Measurements from ENCODE around the gene DHX8.
"Not testable (repeated sequence)": the region's sequence is repeated elsewhere in the genome, so short reads cannot be mapped to it uniquely, and the experiment has no call there.

The DHX8 gene

DNA sequence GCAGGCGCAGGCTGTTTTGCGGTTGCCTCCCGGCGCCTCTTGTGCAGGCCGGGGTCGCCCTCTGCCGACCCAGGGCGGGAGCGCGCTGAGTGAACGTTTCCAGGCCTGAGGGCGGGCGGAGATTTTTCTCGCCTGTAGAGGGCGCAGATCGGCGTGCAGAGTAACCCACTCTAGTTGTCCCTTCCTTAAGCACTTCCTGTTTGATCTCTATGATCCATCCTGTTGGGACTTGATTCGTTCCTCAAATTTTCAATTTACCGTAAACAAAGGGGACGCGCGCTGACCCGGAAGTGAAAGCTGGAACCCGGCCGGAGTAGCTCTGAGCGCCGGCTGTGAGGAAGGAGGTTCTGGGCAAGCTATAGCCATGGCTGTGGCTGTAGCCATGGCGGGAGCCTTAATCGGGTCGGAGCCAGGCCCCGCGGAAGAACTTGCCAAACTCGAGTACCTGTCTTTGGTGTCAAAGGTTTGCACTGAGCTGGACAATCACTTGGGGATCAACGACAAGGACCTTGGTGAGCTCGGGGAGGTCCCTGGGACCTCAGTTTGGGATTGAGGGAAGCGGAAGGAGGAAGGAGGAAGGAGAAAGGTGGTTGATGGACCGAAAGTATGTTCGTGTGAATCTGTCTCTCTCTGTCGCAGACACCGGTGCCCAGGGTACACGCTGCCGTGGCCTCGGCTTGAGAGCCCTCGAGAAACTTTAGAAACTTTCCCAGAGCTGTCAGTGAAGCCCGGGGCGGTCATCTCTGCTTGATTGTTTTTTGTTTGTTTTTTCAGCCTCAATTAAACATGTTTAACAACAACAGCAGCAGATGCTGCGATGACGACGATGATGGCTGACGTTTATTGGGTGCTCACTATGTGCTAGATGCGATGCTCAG, at the start of gene DHX8:
TSS of gene DHX8 (plus strand) at position 302 of the 878 bp plus-strand sequence. CDS start at position 365, 63 bp downstream.
- DNase-seq (ENCODE audit: low read depth in 2 of 2, low spot score in 1 of 2), result peak; percentile 97 to 98

DNA sequence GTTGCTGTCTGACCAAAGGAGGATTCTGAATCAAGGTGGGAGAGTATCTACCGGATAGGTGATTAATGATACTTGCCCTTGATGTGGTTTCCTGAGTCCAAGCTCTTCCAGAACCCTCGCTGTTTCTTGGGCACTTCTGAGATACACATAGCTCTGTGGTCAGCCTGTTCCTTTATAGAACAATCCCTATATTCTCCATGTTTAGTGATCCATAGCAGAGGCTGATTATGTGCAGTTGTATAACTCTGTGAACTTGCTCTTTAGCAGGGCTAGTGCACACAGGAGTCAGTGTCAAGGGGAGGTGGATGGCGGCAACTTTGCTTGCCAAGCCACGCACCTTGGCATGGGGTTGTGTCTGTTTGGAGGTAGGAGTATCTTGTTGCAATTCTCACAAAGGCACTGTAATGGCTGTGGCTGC, 48.9 kb upstream of the DHX8 start:
- no peak for DNase-seq (ENCODE audit: low read depth in 2 of 2, low spot score in 1 of 2)

DNA sequence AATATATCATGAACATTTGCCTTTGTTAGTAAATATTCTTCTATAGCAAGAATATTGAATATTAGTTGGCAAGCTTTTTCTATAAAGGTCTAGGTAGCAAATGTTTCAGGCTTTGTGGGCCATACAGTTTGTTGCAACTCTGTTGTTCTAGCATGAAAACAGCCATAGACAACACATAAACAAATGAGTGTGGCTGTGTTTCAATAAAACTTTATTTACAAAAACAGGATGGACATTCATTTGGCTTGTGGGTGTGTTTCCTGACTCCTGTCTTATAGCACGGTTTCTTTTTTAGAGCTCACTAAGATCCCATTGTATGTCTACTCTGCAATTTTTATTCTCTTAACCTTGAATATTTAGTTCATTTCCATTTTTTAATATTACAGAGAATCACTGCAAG, 46.0 kb upstream of the DHX8 start:
- no peak for DNase-seq (ENCODE audit: low read depth in 2 of 2, low spot score in 1 of 2)

DNA sequence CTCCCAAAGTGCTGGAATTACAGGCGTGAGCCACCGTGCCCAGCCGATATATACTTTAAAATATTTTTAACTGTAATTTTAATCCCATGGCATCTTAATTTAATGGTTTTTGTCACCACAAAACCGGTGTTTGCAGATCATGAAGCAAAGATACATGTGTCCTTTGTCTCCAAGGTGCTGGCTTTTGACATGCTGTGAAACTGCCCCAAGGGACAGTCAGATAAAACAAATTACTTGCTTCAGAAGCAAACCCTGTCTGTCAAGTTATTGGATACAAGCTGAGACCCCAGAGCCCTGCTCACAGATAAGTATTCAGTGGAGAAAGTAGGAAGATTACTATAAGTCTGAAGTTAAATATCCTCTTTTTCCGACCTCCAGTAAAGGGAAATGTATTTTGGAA, 45.1 kb upstream of the DHX8 start:
- DNase-seq (ENCODE audit: low read depth in 2 of 2, low spot score in 1 of 2), result no peak

DNA sequence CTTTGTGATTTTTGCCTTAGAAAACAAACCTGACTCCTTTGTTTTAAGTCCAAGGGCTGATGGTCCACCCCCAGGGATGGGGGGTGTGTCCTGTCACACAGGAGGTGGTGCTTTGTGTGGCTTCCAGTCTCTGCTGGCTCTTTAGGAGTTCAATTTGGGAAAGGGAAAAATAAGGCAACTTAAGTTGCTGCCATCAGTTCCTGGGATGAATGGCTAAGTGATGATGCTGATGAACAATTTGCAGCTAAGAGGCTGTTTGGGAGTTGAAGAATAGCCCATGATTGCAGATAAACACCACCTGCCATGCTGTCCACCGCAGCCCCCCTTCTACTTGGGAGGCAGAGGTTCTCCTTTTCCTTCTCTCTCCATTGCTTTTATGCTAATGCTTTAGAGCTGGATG, 44.7 kb upstream of the DHX8 start:
- DNase-seq (ENCODE audit: low read depth in 2 of 2, low spot score in 1 of 2), result no peak

DNA sequence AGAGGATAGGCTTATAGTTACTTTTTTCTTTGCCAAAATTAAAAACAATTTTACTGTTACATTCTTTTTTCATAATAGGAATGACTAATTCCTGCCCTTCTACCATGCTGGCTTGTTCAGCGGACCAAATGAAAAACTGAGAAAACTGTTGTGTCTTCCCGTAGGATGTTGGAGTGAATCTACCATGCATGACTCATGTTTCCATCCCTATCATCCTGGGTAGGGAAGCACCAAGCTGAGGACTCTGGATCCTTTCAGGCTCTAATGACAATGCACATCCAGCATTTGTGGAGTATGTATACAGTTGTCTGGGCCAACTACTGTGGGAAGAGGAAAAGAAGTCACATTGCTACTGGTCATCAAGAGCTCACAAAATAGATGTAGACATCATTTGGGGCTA, 41.1 kb upstream of the DHX8 start:
- no peak for DNase-seq (ENCODE audit: low read depth in 2 of 2, low spot score in 1 of 2)

DNA sequence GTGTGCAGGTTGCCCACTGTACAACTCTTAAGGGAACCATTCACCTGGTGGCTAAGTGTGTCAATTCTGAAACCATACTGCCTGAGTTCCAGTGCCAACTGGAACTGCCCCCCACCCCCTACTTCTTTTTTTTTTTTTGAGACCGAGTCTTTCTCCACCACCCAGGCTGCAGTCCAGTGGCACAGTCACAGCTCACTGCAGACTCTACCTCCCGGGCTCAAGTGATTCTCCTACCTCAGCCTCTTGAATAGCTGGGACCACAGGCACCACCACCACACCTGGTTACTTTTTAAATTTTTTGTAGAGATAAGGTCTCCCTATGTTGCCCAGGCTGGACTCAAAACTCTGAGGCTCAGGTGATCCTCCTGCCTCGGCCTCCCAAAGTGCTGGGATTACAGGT, 40.4 kb upstream of the DHX8 start:
- no peak for DNase-seq (ENCODE audit: low read depth in 2 of 2, low spot score in 1 of 2)

DNA sequence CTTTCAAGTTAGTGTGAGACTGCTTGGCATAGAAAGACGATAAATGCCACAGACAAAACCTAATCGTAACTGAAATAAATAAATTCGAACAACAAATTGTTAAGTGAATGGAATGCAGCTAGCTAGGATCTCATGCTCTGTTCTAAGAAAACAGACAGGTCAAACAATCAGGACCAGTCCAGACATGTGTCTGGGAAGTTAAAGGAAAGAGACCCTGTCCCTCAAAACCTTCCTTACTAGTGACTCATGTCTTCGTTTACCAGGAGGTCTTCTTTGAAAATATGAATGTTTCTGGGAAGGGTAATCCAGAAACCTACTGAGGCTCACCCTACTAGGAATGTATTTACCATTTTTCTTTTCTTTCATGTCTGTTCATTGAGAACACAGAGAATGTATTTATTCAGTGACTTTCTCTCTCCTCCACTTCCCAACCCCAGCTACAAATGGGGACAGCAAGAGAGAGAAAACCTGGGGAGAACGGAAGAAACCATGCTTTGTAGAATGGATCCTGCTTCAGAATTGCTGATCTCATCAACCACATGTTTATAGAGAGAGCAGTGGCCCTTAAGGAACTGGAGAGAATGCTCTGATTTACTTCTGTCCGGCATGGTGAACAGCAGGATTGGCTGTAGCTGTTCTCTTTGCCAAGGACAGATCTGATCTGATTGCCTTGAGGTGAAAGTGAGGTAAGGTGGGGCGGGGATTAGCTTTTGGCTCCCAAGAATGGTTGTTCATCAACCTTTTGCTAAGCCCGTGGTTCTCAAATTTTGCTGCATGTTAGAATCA, 39.4 kb upstream of the DHX8 start:
- no peak for DNase-seq (ENCODE audit: low read depth in 2 of 2, low spot score in 1 of 2)

DNA sequence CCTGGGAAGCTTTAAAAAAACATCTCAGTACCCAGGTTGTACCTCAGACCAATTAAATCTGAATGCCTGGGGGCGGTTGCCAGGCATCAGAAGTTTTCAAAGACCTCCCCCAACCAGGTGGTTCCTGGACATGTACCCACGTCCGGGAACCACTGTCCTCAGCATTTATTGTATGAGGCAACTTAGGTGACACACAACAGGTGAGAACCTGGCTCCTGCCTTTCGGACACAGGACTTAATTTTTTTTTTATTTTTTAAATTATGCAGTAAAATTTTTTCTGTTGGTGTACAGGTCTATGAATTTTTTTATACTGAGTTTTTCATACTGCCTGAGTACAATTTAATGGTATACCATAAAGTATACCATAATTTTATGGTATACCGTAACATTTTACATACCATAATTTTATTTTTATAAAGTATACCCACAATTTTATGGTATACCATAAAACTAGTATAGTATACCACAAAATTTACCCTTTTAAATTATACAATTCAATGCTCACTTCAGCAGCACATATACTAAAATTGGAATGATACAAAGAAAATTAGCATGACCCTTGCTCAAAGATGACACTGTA, 38.7 kb upstream of the DHX8 start:
- DNase-seq (ENCODE audit: low read depth in 2 of 2, low spot score in 1 of 2), result no peak

DNA sequence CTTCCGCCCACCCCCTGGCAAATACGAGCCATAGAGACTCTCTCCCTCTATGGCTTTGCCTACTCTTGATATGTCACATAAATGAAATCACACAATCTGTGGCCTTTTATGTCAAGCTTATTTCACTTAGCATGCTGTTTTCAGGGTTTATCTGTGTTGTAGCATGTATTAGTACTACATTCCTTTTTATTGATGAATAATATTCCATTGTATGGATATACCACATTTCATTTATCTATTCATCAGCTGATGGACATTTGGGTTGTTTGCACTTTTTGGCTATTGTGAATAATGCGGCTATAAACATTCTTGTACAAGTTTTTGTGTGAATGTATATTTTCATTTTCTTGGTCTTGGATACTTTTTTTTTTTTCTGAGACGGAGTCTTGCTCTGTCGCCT, 37.0 kb upstream of the DHX8 start:
- DNase-seq (ENCODE audit: low read depth in 2 of 2, low spot score in 1 of 2), result no peak

DNA sequence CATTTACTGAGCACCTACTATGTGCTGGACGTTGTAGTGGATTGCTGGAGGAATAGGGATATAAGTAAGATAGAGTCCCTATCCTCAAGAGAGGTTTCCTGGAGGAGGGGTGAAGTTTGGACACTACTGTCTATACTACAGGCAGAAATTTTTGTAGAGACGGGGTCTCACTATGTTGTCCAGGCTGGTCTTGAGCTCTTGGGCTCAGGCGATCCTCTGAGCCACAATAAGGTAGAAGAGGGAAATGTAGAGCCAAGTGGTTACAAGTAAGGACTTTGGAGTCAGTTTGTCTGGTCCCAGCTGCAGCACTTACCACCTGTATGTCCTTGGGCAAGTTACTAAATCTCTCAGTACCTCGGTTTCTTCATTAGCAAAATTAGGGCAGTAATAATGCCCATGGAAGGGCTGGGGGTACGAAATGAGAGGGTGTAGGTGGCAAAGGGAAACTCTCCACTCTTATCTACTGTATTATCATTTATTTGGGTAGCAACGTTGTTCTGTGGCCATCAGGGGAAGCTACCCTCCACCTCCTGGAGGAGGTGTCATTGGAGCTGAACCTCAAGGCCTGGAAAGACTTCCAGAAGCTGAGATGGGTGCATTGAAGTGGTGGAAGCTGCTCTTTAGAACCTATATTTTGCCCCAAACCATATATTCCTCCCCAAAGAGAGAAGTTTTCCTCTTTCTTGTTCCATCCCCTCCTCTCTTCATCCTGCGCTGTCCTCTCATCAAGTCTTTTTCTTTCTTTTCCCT, 34.9 kb upstream of the DHX8 start:
- DNase-seq (ENCODE audit: low read depth in 2 of 2, low spot score in 1 of 2), result no peak

DNA sequence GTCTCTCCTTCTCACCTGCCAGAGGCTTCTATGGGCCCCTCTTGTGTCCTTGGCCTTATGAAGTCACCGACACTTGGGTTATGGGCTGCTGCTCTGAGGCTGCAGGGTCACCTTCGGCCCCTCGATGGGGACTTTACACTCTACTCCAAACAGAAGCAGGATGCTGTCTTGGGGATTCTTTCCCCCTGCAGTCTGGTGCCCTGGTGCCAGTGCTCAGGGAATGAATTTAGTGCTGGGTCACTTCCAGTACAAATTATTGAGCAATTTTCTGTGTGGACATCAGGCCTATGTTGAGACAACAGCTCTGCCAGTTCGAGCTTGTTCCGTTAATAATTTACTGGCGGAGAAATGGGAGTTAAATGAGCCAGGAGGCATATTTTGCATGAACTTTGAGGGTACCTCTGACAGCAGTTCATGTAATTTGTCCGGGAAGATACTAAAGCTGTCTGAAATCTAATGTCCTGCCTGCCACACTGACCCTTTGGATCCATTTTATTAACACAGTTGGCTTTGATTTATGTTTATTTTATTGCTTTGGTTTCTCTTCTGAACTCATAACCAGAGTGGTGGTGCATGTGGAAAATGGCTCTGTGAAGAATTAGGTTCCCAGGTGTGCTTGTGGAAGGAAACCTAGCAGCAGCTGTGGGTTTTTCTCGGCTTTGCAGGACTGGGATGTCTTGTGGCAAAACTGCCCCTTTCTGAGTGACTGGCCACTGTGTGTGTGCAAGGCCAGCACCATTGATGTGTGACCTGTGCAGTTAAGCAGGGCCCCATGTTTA, 34.1 kb upstream of the DHX8 start:
- no peak for DNase-seq (ENCODE audit: low read depth in 2 of 2, low spot score in 1 of 2)

DNA sequence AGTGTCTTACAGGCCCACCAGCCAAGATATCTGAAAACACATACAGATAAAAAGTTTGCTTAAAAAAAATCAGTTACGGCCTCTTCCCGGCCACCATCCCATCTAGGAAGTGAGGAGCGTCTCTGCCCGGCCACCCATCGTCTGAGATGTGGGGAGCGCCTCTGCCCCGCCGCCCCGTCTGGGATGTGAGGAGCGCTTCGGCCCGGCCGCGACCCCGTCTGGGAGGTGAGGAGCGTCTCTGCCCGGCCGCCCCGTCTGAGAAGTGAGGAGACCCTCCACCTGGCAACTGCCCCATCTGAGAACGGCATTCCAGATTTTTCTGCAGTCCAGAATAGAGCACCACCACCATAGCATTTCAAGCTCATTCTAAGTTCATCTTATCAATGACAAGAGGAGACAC, 33.0 kb upstream of the DHX8 start:
- not testable (repeated sequence) for DNase-seq (ENCODE audit: low read depth in 2 of 2, low spot score in 1 of 2)

DNA sequence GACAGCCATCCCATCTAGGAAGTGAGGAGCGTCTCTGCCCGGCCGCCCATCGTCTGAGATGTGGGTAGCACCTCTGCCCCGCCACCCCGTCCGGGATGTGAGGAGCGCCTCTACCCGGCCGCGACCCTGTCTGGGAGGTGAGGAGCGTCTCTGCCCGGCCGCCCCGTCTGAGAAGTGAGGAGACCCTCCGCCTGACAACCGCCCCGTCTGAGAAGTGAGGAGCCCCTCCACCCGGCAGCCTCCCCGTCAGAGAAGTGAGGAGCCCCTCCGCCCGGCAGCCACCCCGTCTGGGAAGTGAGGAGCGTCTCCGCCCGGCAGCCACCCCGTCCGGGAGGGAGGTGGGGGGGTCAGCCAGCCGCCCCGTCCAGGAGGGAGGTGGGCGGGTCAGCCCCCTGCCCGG, 32.0 kb upstream of the DHX8 start:
- not testable (repeated sequence) for DNase-seq (ENCODE audit: low read depth in 2 of 2, low spot score in 1 of 2)

DNA sequence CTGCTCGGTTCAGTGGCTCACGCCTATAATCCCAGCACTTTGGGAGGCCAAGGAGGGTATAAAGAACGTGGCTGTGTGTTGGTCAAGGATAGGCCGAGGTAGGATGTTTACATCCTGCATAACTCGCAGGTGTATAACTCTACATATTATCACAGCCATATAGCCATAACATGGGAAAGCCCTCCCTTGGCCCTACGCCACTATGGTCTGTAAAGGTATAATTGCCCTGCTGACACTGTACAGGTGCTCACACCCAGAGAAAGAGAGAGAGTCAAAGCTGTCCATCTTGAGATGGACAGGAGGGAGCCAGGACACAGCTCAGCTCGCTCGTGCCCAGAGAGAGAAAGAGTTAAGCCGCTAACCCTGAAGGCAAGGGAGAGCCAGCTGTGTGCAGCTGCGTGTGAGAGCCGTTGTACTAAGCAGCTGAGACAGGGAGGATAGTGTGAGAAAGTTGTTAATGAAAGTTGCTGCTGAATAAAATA, 30.4 kb upstream of the DHX8 start:
- DNase-seq (ENCODE audit: low read depth in 2 of 2, low spot score in 1 of 2), result no peak

DNA sequence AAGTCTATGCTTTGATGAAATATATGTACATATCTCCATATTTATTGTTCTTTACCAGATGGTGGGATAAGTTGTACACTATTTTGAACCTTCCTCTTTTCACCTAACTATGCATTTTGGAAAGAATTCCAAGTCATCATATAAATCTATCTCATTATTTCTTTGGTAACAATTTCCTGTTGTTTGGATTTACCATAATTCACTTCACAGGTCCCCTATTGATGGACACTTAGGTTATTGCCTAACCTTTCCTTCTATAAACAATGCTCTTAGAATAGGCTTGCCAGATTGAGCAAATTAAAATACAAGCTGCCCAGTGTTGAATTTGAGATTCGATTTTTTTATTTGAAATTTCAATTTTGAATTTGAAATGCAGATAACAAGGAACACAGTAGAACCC, 28.9 kb upstream of the DHX8 start:
- no peak for DNase-seq (ENCODE audit: low read depth in 2 of 2, low spot score in 1 of 2)

DNA sequence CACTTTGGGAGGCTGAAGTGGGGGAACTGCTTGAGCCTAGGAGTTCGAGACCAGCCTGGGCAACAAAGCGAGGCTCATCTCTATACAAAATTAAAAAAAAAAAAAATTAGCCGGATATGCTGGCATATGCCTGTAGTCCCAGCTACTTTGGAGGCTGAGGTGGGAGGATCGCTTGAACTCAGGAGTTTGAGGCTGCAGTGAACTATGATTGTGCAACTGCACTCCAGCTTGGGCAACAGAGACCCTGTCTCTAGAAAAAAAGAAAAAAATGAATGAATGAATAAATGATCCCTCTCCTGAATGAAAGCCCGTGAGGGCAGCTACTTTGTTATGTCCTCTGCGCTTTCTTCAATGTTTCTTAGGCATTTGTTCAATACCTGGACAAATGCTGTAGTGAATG, 27.7 kb upstream of the DHX8 start:
- no peak for DNase-seq (ENCODE audit: low read depth in 2 of 2, low spot score in 1 of 2)

DNA sequence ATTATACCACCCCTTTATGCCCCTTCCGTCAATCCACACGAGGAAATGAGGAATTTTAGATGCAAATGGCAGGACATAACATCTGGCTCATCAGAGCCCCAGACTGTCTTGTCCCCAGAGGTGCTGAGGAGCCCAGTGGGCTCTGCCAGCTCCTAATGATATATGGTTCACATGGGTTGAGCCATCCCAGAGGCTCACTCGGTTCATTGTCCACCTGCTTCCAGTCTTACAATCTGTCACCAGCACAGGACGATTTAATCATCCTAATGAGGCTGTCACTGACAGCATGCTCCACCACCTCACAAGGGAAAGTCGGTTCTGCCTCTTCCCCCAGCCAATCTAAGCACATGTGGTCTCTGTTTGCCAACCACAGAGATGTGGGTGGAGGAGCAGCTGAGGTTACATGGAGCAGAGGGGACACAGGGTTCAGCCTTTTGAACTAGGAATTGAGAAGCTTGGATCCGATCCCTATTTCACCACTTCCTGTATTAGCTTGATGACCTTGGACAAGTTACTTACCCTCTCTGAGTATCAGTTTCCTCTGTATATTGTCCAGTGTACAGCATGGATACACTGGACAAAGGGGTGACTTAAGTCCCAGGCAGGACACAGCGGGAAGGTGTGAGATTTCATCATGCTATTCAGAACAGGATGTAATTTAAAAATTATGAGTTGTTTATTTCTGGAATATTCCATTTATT, 27.0 kb upstream of the DHX8 start:
- no peak for DNase-seq (ENCODE audit: low read depth in 2 of 2, low spot score in 1 of 2)

DNA sequence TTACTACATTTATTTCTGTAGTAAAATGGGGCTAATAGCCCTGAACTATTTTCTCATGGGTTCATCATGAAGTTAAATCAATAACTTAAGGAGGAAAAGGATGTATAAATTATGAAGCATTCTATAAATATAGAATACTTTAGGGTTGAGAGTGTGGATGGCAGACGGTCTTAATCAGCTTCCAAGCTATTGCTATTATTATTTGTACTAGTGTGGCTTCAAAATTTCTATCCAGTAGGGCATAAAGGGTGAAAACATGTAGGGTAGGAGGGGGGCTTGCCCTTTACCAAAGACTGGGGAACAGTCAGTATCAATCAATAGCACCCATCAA, 26.4 kb upstream of the DHX8 start:
- no peak for DNase-seq (ENCODE audit: low read depth in 2 of 2, low spot score in 1 of 2)

DNA sequence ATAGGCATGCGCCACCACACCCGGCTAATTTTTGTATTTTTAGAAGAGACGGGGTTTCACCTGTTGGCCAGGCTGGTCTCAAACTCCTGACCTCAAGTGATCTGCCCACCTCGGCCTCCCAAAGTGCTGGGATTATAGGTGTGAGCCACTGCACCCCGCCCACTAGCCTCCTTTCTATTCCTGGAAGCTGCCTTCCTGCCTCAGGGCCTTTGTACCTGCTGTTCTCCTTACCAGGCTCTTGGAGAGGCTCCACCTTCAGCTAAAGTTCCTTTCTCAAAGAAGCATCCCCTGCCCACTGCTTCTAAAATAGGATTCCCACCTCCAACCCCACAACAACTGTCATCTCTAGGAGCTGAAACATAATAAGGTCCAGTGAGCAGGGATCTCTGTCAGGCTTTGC, 23.9 kb upstream of the DHX8 start:
- DNase-seq (ENCODE audit: low read depth in 2 of 2, low spot score in 1 of 2), result not testable (repeated sequence)
